NCI-H524 (cell line): ENCODE results near the gene MPZL2.
A peak's percentile ranks its signal among the peaks of the same experiment; 100 is the strongest.
"Not testable (repeated sequence)": the region's sequence is repeated elsewhere in the genome, so short reads cannot be mapped to it uniquely, and the experiment has no call there.

Source experiments
- DNase-seq, 2 experiments: peaks; one replicate each; lab custom pipeline; 2025; lab: John Stamatoyannopoulos, UW

Gene MPZL2

GRCh38 chr11:118263695-118264568 lies at the start of gene MPZL2:
TSS of gene MPZL2 (minus strand) at chr11:118264297. CDS start at chr11:118264153, 144 bp downstream.
- DNase-seq, result no peak

- peak; percentile 53 to 77 for DNase-seq
Observed at GRCh38 chr11:118313242-118313641, 49.1 kb upstream of the MPZL2 start.

DNA sequence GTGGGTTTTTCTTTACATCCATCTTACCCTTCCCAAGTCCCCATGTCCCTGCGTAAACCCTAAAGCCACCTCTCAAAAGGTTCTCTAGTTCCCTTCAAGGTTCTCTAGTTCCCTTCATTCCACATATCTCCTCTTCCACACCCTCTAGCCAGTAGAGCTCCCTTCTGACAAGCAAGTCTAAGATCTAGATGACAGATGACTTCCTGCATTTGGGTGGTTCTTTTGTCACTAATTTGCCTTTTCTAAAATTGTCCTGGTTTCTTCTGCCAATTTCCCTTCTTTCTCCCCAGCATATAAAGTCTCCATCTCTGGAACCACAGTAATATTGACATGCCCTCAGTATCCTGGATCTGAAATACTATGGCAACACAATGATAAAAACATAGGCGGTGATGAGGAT lies 48.2 kb upstream of the MPZL2 start:
- DNase-seq, result no peak

GRCh38 chr11:118311518-118311917 lies 47.4 kb upstream of the MPZL2 start:
- no peak for DNase-seq

DNA sequence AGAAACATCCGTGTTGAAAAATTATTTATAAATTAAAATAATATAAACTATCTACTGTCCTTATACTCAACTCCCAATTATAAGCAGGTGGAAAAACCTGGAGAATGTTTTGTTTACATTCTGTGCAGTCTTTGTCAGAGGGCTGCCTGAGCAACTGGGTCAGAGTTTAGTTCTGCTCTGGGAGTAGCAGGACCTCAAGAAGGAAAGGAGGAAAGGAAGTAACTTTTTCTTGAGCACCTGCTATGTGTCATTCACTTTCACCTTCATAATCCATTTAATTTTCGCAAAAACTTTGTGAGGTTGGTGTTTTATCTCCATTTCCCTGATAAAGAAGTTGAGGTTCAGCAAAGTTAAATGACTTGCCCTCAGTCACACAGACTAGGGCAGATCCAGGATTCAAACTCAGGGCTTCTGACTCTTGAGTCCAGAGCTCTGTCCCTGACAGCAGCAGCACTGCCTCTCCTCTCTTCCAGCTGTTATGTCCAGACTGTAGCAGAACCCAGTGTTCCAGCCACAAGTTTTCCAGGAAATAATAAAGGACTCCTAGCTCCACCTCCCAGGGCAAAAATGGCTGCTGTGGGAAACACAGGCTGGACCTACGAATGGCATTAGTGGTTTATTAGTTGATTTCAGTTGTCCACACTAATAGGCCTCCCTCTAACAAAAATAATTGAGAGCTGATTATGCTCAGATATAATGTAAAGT lies 46.8 kb upstream of the MPZL2 start:
- DNase-seq, result no peak

GRCh38 chr11:118310271-118310670 lies 46.2 kb upstream of the MPZL2 start:
- DNase-seq, result no peak

DNA sequence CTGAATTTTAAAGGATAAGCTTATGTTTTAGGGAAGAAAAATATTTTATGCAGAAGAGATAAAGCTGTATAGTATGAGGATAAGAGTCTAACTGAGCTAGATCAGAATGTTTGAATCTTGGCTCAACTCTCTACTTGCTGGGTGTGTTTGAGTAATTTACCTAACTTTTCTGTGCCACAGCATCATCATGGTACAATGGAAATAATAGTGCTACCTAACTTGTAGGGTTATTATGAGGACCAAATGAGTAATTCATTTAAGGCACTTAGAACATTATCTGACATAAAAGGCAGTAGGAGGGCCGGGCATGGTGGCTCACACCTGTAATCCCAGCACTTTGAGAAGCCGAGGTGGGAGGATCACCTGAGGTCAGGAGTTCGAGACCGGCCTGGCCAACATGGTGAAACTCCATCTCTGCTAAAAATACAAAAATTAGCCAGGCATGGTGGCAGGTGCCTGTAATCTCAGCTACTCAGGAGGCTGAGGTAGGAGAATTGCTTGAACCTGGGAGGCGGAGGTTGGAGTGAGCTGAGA lies 45.0 kb upstream of the MPZL2 start:
- not testable (repeated sequence) for DNase-seq

DNA sequence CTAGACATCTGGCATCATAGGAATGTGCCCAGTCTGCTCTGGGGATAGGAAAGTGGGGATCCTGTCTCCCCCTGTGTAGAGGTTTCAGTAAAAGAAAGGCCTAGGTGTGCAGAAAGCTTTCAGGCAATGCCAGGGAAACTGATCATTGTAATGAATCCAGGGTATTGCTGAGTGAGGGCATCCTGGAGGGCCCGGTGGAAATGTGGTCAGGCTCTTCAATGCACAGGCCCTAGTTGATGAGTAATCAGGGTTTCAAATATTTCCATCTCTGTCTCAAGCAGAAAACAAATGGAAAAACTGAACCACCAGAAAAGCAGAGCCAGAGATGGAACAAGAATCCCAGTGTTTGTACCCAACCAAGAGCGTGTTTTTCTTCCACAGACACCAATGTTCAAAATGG lies 42.5 kb upstream of the MPZL2 start:
- DNase-seq, result no peak

DNA sequence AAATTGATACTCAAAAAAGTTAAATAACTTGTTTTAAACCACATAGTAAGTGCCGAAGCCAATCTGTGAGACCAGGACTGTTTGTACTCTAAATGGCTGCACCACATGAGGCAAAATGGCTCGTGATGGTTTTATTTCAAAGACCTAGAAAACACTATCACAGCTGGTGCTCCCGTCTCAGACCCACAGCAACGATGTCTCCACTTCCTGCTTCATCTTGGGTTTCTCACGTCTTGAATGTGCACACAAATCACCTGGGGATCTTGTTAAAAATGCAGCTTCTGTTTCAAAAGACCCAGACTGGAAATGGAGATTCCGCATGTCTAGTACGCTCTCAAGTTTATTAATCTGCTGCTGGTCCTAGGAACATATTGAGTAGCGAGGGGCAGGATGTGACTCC lies 41.6 kb upstream of the MPZL2 start:
- DNase-seq, result no peak

- no peak for DNase-seq
Observed at GRCh38 chr11:118304568-118305248, 40.6 kb upstream of the MPZL2 start, which contains the start of gene CD3E. TSS of gene CD3E (plus strand) at chr11:118304730. CDS start at chr11:118304953, 223 bp downstream.

DNA sequence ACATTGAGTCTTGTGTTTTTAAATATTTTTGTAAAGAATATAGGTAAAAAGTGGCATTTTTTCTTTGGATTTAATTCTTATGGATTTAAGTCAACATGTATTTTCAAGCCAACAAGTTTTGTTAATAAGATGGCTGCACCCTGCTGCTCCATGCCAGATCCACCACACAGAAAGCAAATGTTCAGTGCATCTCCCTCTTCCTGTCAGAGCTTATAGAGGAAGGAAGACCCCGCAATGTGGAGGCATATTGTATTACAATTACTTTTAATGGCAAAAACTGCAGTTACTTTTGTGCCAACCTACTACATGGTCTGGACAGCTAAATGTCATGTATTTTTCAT lies 40.1 kb upstream of the MPZL2 start:
- no peak for DNase-seq

DNA sequence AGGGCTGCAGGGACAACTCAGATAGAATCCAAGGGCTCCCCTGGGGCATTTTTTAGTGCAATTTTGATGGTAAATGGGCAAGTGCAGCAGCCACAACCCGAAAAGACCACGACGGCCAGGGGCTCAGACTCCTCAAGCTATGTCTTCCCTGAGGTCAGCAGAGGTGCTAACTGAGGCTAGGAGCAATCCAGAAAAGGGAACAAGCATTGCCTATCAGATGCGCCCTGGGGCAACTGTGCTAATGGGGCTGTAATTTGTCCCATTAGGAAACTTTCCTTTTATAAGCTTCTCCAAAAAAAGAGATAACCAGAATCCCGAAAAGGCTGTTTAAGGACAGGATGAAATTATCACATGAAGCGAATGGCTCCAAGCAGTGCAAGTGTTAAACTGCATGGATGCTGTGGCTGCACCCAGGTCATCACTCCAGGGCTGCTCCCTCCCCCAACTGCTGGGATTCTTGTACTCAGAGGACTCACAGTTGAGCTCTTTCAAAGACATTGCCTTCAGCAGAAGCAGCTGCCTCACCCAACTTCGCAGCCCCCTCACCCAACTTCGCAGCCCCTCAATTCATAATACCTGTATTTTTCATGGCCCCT lies 37.6 kb upstream of the MPZL2 start:
- DNase-seq, result no peak

DNA sequence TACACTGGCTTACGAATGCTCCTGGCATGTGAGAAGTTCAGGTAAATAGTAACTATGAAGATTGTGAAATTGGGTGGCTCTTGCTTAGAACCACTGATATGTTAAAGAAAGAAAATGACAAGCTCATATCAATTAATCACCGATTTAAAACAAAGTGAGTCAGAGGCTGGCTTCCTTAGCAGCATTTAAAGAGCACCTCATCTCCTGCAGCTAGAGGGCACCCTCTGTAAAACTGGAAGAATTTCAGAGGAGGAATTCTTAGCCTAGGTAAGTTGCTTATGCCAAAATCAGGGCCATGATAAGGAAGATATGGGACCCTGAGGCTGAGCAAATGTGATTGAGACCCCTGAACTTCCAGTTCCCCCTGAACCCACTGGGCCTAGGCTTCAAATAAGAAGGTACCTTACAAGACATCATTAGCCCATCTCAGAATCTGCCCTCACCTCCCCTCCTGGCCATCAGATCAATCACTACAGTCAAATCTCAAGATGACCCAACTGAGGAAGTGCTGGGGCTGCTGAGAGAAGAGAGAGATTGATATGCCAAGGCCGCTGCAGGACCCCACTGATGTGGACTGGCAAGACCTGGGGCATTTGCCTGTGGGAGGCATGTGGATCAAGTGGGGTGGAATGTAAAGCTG lies 31.8 kb upstream of the MPZL2 start:
- peak in 1 of 2 experiments; percentile 1 for DNase-seq

- no peak for DNase-seq
Observed at GRCh38 chr11:118295199-118295598, 31.1 kb upstream of the MPZL2 start.

DNA sequence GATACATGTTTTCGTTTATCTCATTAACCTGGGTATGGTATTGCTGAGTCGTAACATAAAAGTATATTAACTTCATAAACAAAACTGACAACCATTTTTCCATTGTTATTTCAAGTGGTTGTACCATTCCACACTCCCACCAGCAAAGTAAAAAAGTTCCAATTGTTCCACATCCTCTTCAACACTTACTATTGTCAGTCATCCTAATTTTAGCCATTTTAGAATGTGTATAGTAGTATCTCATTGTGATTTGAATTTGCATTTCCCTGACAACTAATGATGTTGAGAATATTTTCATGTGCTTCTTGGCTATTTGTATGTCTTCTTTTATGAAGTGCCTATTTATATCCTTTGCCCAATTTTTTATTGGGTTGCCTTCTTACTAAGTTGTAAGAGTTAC lies 30.0 kb upstream of the MPZL2 start:
- DNase-seq, result no peak

DNA sequence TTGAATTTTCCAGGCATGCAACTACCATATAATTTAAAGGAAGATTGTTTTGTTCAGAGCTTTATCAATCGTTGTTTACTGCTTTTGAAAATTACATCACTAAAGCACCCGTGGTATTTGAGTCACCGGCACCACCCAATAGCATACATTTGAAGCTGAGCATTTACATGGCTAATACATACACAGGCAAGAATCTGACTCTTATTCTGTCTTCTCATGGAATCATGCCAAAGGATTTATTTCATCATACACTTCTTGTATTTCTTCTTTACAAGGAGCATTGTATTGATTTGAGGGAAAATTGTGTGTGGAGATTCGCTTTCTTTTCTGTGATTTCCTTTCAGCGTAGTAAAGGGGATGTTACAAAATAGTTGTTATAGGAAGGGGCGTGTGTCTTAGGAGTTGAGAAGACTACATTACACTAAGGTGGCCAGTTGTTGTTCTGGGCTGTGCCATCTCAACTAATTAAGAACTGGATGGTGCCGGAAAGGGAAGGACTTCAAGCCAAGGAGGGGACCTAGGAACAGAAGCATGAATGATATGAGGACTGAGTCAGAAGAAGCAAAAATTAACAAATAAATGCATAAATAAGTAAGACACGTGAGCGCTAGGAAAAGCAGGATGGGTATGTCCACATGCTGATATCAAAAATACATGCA lies 27.5 kb upstream of the MPZL2 start:
- DNase-seq, result no peak

DNA sequence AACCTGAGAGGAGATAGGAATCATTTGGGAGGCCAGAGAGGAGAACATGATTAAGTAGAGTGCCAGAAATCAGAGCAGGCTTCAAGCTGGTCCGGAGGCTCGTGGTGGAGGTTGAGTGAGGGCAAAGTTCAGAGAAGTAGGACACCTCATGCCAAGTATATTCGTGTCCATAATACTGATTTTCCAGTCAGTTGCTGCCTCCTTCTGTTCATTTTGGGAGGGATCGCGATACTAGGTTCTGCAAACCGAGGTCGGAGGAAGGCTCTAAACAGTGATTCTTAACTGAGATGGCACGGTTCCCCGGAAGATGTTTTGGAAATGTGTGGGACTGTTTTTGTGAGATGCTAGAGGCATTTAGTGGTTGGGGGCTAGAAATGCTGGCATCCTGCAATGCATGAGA lies 26.8 kb upstream of the MPZL2 start:
- peak in 1 of 2 experiments; percentile 25 for DNase-seq

DNA sequence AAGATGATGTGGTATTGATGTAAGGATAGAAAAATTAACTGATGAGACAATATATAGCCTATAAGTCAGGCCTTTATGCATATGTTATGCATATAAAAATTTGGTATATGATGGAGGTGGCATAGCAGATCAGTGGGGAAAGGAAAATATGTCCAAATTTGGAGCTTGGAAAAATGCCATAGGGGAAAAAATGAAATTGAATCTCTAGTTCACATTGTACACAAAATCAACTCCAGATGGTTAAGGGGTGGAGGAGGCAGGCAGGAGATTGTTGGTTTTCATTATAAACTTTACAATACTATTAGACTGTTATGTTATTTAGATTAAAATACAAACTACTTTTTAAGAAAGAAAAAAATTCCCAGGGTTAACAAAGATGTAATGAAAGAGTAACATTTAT lies 25.3 kb upstream of the MPZL2 start:
- DNase-seq, result no peak

DNA sequence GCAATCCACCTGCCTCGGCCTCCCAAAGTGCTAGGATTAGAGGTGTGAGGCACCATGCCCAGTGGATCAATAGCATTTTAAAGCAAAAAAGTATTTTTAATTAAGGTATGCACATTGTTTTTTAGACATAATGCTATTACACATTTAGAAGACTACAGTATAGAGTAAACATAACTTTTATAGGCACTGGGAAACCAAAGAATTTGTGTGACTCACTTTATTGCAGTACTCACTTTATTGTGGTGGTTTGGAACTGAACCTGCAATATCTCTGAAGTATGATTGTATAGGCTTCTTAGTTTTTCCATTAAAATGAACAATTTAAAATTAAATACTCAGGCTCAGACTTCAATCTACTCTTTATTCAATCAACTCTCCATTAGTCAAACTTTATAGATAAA lies 22.9 kb upstream of the MPZL2 start:
- DNase-seq, result no peak

DNA sequence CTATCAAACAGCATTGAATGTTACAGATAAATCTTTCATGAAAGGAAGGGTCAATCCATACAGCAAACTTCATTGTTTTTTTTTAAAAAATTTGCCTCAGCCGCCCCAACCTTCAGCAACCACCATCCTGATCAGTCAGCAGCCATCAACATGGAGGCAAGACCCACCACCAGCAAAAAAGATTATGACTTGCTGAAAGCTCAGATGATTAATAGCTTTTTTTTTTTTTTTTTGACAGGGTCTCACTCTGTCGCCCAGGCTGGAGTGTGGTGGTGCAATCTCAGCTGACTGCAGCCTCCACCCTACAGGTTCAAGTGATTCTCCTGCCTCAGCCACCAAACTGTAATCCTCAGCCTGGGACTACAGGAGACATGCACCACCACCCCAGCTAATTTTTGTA lies 22.4 kb upstream of the MPZL2 start:
- DNase-seq, result no peak

- DNase-seq, result no peak
Observed at GRCh38 chr11:118283756-118284350, 19.8 kb upstream of the MPZL2 start.
